NB4 (cell line): Measurements from ENCODE around the gene DDX42.

ENCODE experiments used
- DNase-seq: peaks from one replicate; pipeline ENCODE4 v3.0.0; 2010; ENCODE audit warnings: low read depth
- H3K4me3 ChIP-seq: one replicate; pipeline ENCODE4 v1.5.1; 2011; ENCODE audit warnings: mild to moderate bottlenecking, low read depth, low read length, moderate library complexity
- CTCF ChIP-seq: IDR thresholded peaks from one replicate; pipeline ENCODE4 v1.5.1; 2012; ENCODE audit warnings: low read depth, low read length
- MAX ChIP-seq: IDR thresholded peaks from 2 replicates; pipeline ENCODE4 v1.6.1; 2011; ENCODE audit warnings: low read depth, low read length
- MYC ChIP-seq: IDR thresholded peaks from 2 replicates; pipeline ENCODE4 v1.6.1; 2011; ENCODE audit warnings: low read depth, low read length
- POLR2A ChIP-seq: IDR thresholded peaks from 2 replicates; pipeline ENCODE4 v1.6.1; 2011; ENCODE audit warnings: mild to moderate bottlenecking; ENCODE audit not compliant: insufficient read length; ENCODE audit errors: extremely low read depth

DDX42 gene

GRCh38 chr17:63817736-63818385 is 43.9 kb downstream of the DDX42 start:
- DNase-seq: no peak
- no peak overlapping the region for H3K4me3 ChIP-seq
- TF ChIP-seq POLR2A (no peak), MAX (no peak), CTCF (no peak), MYC (no peak)

GRCh38 chr17:63819131-63819530 is 45.2 kb downstream of the DDX42 start:
- TF ChIP-seq MAX (no peak), POLR2A (no peak), CTCF (no peak), MYC (no peak)

GRCh38 chr17:63819585-63820537 is 45.9 kb downstream of the DDX42 start:
- no peak overlapping the region for H3K4me3 ChIP-seq
- DNase-seq: no peak
- TF ChIP-seq POLR2A: no peak
- TF ChIP-seq CTCF: no peak
- no peak for TF ChIP-seq MAX
- no peak for TF ChIP-seq MYC

More at GRCh38 chr17:63819131-63819530, 45.2 kb downstream of the DDX42 start:
- H3K4me3 ChIP-seq: no peak overlapping the region
- DNase-seq: no peak

- no peak overlapping the region for H3K4me3 ChIP-seq
- DNase-seq: no peak
- TF ChIP-seq MAX (no peak), POLR2A (no peak), MYC (no peak), CTCF (no peak)
Observed at GRCh38 chr17:63820963-63821561, 47.1 kb downstream of the DDX42 start.

- no peak for DNase-seq
- H3K4me3 ChIP-seq: no peak overlapping the region
- no peak for TF ChIP-seq CTCF
- no peak for TF ChIP-seq POLR2A
- no peak for TF ChIP-seq MAX
- TF ChIP-seq MYC: no peak
Observed at GRCh38 chr17:63821804-63822203, 47.8 kb downstream of the DDX42 start.
